ENCODE measurements around the gene MAPKAPK5.

DNA sequence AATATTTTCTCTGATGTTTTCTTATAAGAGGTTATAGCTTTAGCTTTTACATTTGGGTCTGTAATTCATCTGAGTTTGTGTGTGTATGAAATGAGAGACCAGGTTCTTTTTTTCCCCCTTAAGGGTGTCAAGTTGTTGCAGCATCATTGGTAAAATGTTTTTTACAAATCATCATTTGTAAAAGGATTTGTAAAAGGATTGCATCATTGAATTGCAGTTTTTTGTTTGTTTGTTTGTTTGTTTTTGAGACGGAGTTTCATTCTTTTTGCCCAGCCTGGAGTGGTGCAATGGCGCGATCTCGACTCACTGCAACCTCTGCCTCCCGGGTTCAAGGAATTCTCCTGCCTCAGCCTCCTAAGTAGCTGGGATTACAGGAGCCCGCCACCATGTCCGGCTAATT, 31.1 kb downstream of the MAPKAPK5 start:
- no peak for TF ChIP-seq EZH2 (IDR thresholded peaks at IDR 0.05)
- TF ChIP-seq CTCF (IDR thresholded peaks at IDR 0.05): no peak

Measured in neural progenitor cell (in vitro differentiated cells).